Measurements from ENCODE around the gene PHC3. TPM values are rescaled to one million over a fixed set of nuclear protein-coding genes. Genes with fewer than 3 reads are reported as not detected.

The PHC3 gene
- total and polyA plus RNA-seq, 2 of the 13 experiments (the other 11 are each of a cell fraction or from before 2014, with no cell fraction given) = 24.1 to 49.0 TPM

- TF ChIP-seq SNAPC4 (CRISPR knock-in tag; IDR thresholded peaks at IDR 0.05) = no peak
- no peak for TF ChIP-seq MTA3 (CRISPR knock-in tag; IDR thresholded peaks at IDR 0.05)
- 0 out of 2 replicates have a peak, but pooled peaks have one; percentile 27 for TF ChIP-seq ZNF441 (CRISPR knock-in tag; IDR thresholded peaks at IDR 0.05; ENCODE audit: borderline replicate concordance)
- TF ChIP-seq ZNF75D (CRISPR knock-in tag; IDR thresholded peaks at IDR 0.05; ENCODE audit: borderline replicate concordance) = peak; percentile 46; the same call in 1 of the 2 replicates
- 0 out of 2 replicates have a peak, but pooled peaks have one; percentile 25 for TF ChIP-seq RFXAP (CRISPR knock-in tag; IDR thresholded peaks at IDR 0.05; ENCODE audit: borderline replicate concordance)
- peak; percentile 53 for TF ChIP-seq TEAD3 (CRISPR knock-in tag; optimal IDR thresholded peaks at IDR 0.05; ENCODE audit: borderline replicate concordance)
- no peak; the same call in none of the 2 replicates for TF ChIP-seq HOXA5 (CRISPR knock-in tag; IDR thresholded peaks at IDR 0.05)
- no peak for TF ChIP-seq MATR3 (CRISPR knock-in tag; IDR thresholded peaks at IDR 0.05)
- TF ChIP-seq TRIM24 (CRISPR knock-in tag; IDR thresholded peaks at IDR 0.05) = no peak
- TF ChIP-seq TEF (CRISPR knock-in tag; IDR thresholded peaks at IDR 0.05) = 0 out of 2 replicates have a peak, but pooled peaks have one; percentile 15
- peak; percentile 28; the same call in 1 of the 2 replicates for TF ChIP-seq CBFB (CRISPR knock-in tag; IDR thresholded peaks at IDR 0.05)
- TF ChIP-seq RNF2 (conservative IDR thresholded peaks at IDR 0.05; ENCODE audit: low read depth) = peak; percentile 61; the same call in 1 of the 2 replicates
- peak; percentile 52 for TF ChIP-seq ZNF317 (CRISPR knock-in tag; IDR thresholded peaks at IDR 0.05)
- TF ChIP-seq CEBPG (CRISPR knock-in tag; IDR thresholded peaks at IDR 0.05) = peak; percentile 79
- TF ChIP-seq ZNF839 (CRISPR knock-in tag; IDR thresholded peaks at IDR 0.05; ENCODE audit: borderline replicate concordance) = no peak
- TF ChIP-seq KLF16 (CRISPR knock-in tag; IDR thresholded peaks at IDR 0.05) = peak in 1 of 2 experiments; percentile 12; a peak in 2 of 4 replicates
- TF ChIP-seq NR2F1 (CRISPR knock-in tag; IDR thresholded peaks at IDR 0.05) = no peak
- no peak for TF ChIP-seq GPBP1L1 (CRISPR knock-in tag; IDR thresholded peaks at IDR 0.05)
- no peak for TF ChIP-seq CHD2 (IDR thresholded peaks at IDR 0.05; ENCODE audit: low read depth, low read length)
- TF ChIP-seq ZBTB20 (CRISPR knock-in tag; IDR thresholded peaks at IDR 0.05; ENCODE audit: borderline replicate concordance, low read depth) = 0 out of 2 replicates have a peak, but pooled peaks have one; percentile 17
- TF ChIP-seq KLF6 (CRISPR knock-in tag; IDR thresholded peaks at IDR 0.05) = no peak
- no peak for TF ChIP-seq GZF1 (CRISPR knock-in tag; IDR thresholded peaks at IDR 0.05)
- TF ChIP-seq FOXC1 (CRISPR knock-in tag; IDR thresholded peaks at IDR 0.05; ENCODE audit: borderline replicate concordance) = peak; percentile 89
Measured at GRCh38 chr3:170180908-170181885, at the start of gene PHC3 (continued).
